Stimulated activated CD8-positive, alpha-beta memory T cell treated with anti-CD3 and anti-CD28 coated beads, Interleukin-15, amount 100 ng/mL, for 4 hours (primary cell): ENCODE results near the gene ART5.
"Not testable (repeated sequence)": the region's sequence is repeated elsewhere in the genome, so short reads cannot be mapped to it uniquely, and the experiment has no call there.

Experiments
- DNase-seq, 2 donors: peaks; one replicate each; pipeline ENCODE4 v3.0.0-alpha.2; 2020; ENCODE audit warnings: low read depth in 2 of 2

Gene ART5

GRCh38 chr11:3657331-3657730 is 15.5 kb upstream of the ART5 start:
- DNase-seq = not testable (repeated sequence)

GRCh38 chr11:3655547-3655946 is 13.8 kb upstream of the ART5 start:
- DNase-seq = no peak

GRCh38 chr11:3652514-3652913 is 10.7 kb upstream of the ART5 start:
- not testable (repeated sequence) for DNase-seq

- not testable (repeated sequence) for DNase-seq
Measured at GRCh38 chr11:3649374-3649773, 7.6 kb upstream of the ART5 start.

GRCh38 chr11:3648843-3649242 is 7.1 kb upstream of the ART5 start:
- DNase-seq = not testable (repeated sequence)

- DNase-seq = no peak
Measured at GRCh38 chr11:3645552-3645951, 3.8 kb upstream of the ART5 start.

GRCh38 chr11:3644817-3645235 is 3.0 kb upstream of the ART5 start, which contains the start of gene ART1:
ART1 (plus strand) TSS chr11:3645128; CDS start chr11:3659214, 14,086 bp downstream.
- no peak for DNase-seq

- DNase-seq = not testable (repeated sequence)
Measured at GRCh38 chr11:3643102-3643546, 1.3 kb upstream of the ART5 start.

GRCh38 chr11:3642071-3642951 is 519 bp upstream of the ART5 start:
- peak; percentile 9 to 55 for DNase-seq

- no peak for DNase-seq
Measured at GRCh38 chr11:3641191-3641590, 601 bp downstream of the ART5 start.

- DNase-seq = no peak
Measured at GRCh38 chr11:3639841-3640240, 2.0 kb downstream of the ART5 start.

GRCh38 chr11:3638513-3638912 is 3.3 kb downstream of the ART5 start:
- no peak for DNase-seq

GRCh38 chr11:3637201-3637600 is 4.6 kb downstream of the ART5 start:
- no peak for DNase-seq

- no peak for DNase-seq
Measured at GRCh38 chr11:3635641-3636375, 6.0 kb downstream of the ART5 start.

GRCh38 chr11:3632070-3632660 is 9.6 kb downstream of the ART5 start:
- DNase-seq = no peak

- DNase-seq = no peak
Measured at GRCh38 chr11:3631331-3631730, 10.5 kb downstream of the ART5 start.

GRCh38 chr11:3627291-3627690 is 14.5 kb downstream of the ART5 start:
- DNase-seq = no peak

- DNase-seq = no peak
Measured at GRCh38 chr11:3626250-3626960, 15.4 kb downstream of the ART5 start.

GRCh38 chr11:3623767-3624458 is 17.9 kb downstream of the ART5 start:
- no peak for DNase-seq

GRCh38 chr11:3623121-3623520 is 18.7 kb downstream of the ART5 start:
- no peak for DNase-seq

- DNase-seq = no peak
Measured at GRCh38 chr11:3622521-3622920, 19.3 kb downstream of the ART5 start.
